ENCODE measurements around the gene ATP8A1.

GRCh38 chr4:42560467-42560861 is 96.4 kb downstream of the ATP8A1 start:
- TF ChIP-seq HDAC2 (IDR thresholded peaks at IDR 0.05; ENCODE audit: borderline replicate concordance in 1 of 2, low read depth in 2 of 2, low read length in 2 of 2) (no peak), SRF (IDR thresholded peaks at IDR 0.05; ENCODE audit: low read depth, low read length) (no peak), POLR2A (IDR thresholded peaks at IDR 0.05; ENCODE audit: control extremely low read depth in 1 of 2, low read depth in 2 of 2, low read length in 2 of 2) (no peak), POLR2AphosphoS5 (IDR thresholded peaks at IDR 0.05; ENCODE audit: low read depth, low read length) (no peak)
